T-helper 2 cell treated with Interferon-gamma antibody and Interleukin-4, amounts not matched to agents 5 μg/mL and 100 μg/mL, for 36 hours (primary cell): ENCODE results near the gene PLCL1.
A peak's percentile ranks its signal among the peaks of the same experiment; 100 is the strongest.
"Not testable (repeated sequence)": the region's sequence is repeated elsewhere in the genome, so short reads cannot be mapped to it uniquely, and the experiment has no call there.

ENCODE experiments used
- DNase-seq: peaks from one replicate; pipeline ENCODE4 v3.0.0; 2021; ENCODE audit warnings: low spot score
- H3K27ac Mint-ChIP-seq: one replicate; pipeline ENCODE4 v1.8.0; 2021; ENCODE audit warnings: mild to moderate bottlenecking, mixed read lengths
- H3K27me3 Mint-ChIP-seq: one replicate; pipeline ENCODE4 v1.8.0; 2021; ENCODE audit warnings: low read depth, mixed read lengths
- H3K36me3 Mint-ChIP-seq: one replicate; pipeline ENCODE4 v1.8.0; 2021; ENCODE audit warnings: low read depth, mixed read lengths
- H3K4me1 Mint-ChIP-seq: one replicate; pipeline ENCODE4 v1.8.0; 2021; ENCODE audit warnings: low read depth, mixed read lengths
- H3K4me3 Mint-ChIP-seq: one replicate; pipeline ENCODE4 v1.8.0; 2022; ENCODE audit warnings: mild to moderate bottlenecking, moderate library complexity, mixed read lengths
- H3K9me3 Mint-ChIP-seq: one replicate; pipeline ENCODE4 v1.8.0; 2021; ENCODE audit warnings: mixed read lengths

PLCL1 gene

GRCh38 chr2:198029576-198029975 lies 225.2 kb downstream of the PLCL1 start:
- not testable (repeated sequence) for H3K4me1 Mint-ChIP-seq, H3K27me3 Mint-ChIP-seq, H3K4me3 Mint-ChIP-seq, H3K36me3 Mint-ChIP-seq, DNase-seq, H3K27ac Mint-ChIP-seq, H3K9me3 Mint-ChIP-seq

- Mint-ChIP-seq H3K9me3 (no peaks in the 10 kb centered on the region), H3K4me3 (no peak overlapping the region), H3K27me3 (no peaks in the 10 kb centered on the region), H3K27ac (no peak overlapping the region), H3K4me1 (no peaks in the 10 kb centered on the region), H3K36me3 (no peaks in the 10 kb centered on the region)
- DNase-seq, result no peak
Measured at GRCh38 chr2:198033626-198034025, 229.2 kb downstream of the PLCL1 start.

- no peak overlapping the region for H3K4me3 Mint-ChIP-seq
- H3K9me3 Mint-ChIP-seq, result no peaks in the 10 kb centered on the region
- H3K27ac Mint-ChIP-seq, result no peak overlapping the region
- H3K4me1 Mint-ChIP-seq, result peaks cover 6% of the 10 kb centered on the region
- H3K36me3 Mint-ChIP-seq, result no peaks in the 10 kb centered on the region
- DNase-seq, result no peak
- H3K27me3 Mint-ChIP-seq, result no peaks in the 10 kb centered on the region
Measured at GRCh38 chr2:198036029-198036879, 231.9 kb downstream of the PLCL1 start.

GRCh38 chr2:198040835-198041234 lies 236.4 kb downstream of the PLCL1 start:
- no peak for DNase-seq
- Mint-ChIP-seq H3K9me3 (no peaks in the 10 kb centered on the region), H3K4me3 (no peak overlapping the region), H3K36me3 (no peaks in the 10 kb centered on the region), H3K27me3 (no peaks in the 10 kb centered on the region), H3K27ac (no peak overlapping the region), H3K4me1 (peaks cover 11% of the 10 kb centered on the region)

GRCh38 chr2:198042189-198042588 lies 237.8 kb downstream of the PLCL1 start:
- Mint-ChIP-seq H3K9me3 (no peaks in the 10 kb centered on the region), H3K4me3 (no peak overlapping the region), H3K27ac (no peak overlapping the region), H3K36me3 (peaks cover 2% of the 10 kb centered on the region), H3K27me3 (no peaks in the 10 kb centered on the region), H3K4me1 (peaks cover 13% of the 10 kb centered on the region)
- DNase-seq, result no peak

GRCh38 chr2:198044777-198045176 lies 240.4 kb downstream of the PLCL1 start:
- DNase-seq, result no peak
- Mint-ChIP-seq H3K27me3 (no peaks in the 10 kb centered on the region), H3K4me1 (peaks cover 13% of the 10 kb centered on the region), H3K9me3 (no peaks in the 10 kb centered on the region), H3K27ac (no peak overlapping the region), H3K4me3 (peak overlapping the region; percentile 14), H3K36me3 (peaks cover 2% of the 10 kb centered on the region)

- H3K36me3 Mint-ChIP-seq, result peaks cover 2% of the 10 kb centered on the region
- no peak for DNase-seq
- no peak overlapping the region for H3K4me3 Mint-ChIP-seq
- peaks cover 11% of the 10 kb centered on the region for H3K4me1 Mint-ChIP-seq
- no peaks in the 10 kb centered on the region for H3K27me3 Mint-ChIP-seq
- no peaks in the 10 kb centered on the region for H3K9me3 Mint-ChIP-seq
- no peak overlapping the region for H3K27ac Mint-ChIP-seq
Measured at GRCh38 chr2:198045227-198045626, 240.8 kb downstream of the PLCL1 start.

GRCh38 chr2:198052741-198053140 lies 248.3 kb downstream of the PLCL1 start:
- no peaks in the 10 kb centered on the region for H3K9me3 Mint-ChIP-seq
- peaks cover 9% of the 10 kb centered on the region for H3K4me1 Mint-ChIP-seq
- DNase-seq, result no peak
- H3K4me3 Mint-ChIP-seq, result no peak overlapping the region
- no peak overlapping the region for H3K27ac Mint-ChIP-seq
- no peaks in the 10 kb centered on the region for H3K27me3 Mint-ChIP-seq
- H3K36me3 Mint-ChIP-seq, result no peaks in the 10 kb centered on the region

GRCh38 chr2:198053148-198053547 lies 248.8 kb downstream of the PLCL1 start:
- Mint-ChIP-seq H3K36me3 (no peaks in the 10 kb centered on the region), H3K4me1 (peaks cover 9% of the 10 kb centered on the region), H3K27ac (no peak overlapping the region), H3K27me3 (no peaks in the 10 kb centered on the region), H3K4me3 (no peak overlapping the region), H3K9me3 (no peaks in the 10 kb centered on the region)
- no peak for DNase-seq

- Mint-ChIP-seq H3K9me3 (no peaks in the 10 kb centered on the region), H3K4me3 (no peak overlapping the region), H3K36me3 (no peaks in the 10 kb centered on the region), H3K4me1 (peaks cover 9% of the 10 kb centered on the region), H3K27me3 (no peaks in the 10 kb centered on the region), H3K27ac (no peak overlapping the region)
- DNase-seq, result no peak
Measured at GRCh38 chr2:198053776-198054175, 249.4 kb downstream of the PLCL1 start.

GRCh38 chr2:198054299-198054698 lies 249.9 kb downstream of the PLCL1 start:
- DNase-seq, result no peak
- Mint-ChIP-seq H3K4me3 (no peak overlapping the region), H3K36me3 (no peaks in the 10 kb centered on the region), H3K27me3 (peaks cover under 1% of the 10 kb centered on the region), H3K27ac (no peak overlapping the region), H3K9me3 (no peaks in the 10 kb centered on the region), H3K4me1 (peaks cover 9% of the 10 kb centered on the region)

GRCh38 chr2:198055716-198056115 lies 251.3 kb downstream of the PLCL1 start:
- Mint-ChIP-seq H3K4me3 (no peak overlapping the region), H3K27me3 (peaks cover 3% of the 10 kb centered on the region)
- DNase-seq, result no peak

GRCh38 chr2:198056836-198057235 lies 252.4 kb downstream of the PLCL1 start:
- Mint-ChIP-seq H3K9me3 (no peaks in the 10 kb centered on the region), H3K36me3 (no peaks in the 10 kb centered on the region), H3K4me1 (peaks cover 8% of the 10 kb centered on the region), H3K27ac (no peak overlapping the region), H3K27me3 (peaks cover 3% of the 10 kb centered on the region), H3K4me3 (no peak overlapping the region)
- no peak for DNase-seq

More at GRCh38 chr2:198055716-198056115, 251.3 kb downstream of the PLCL1 start:
- no peaks in the 10 kb centered on the region for H3K36me3 Mint-ChIP-seq
- no peak overlapping the region for H3K27ac Mint-ChIP-seq
- peaks cover 8% of the 10 kb centered on the region for H3K4me1 Mint-ChIP-seq
- no peaks in the 10 kb centered on the region for H3K9me3 Mint-ChIP-seq

GRCh38 chr2:198059800-198060199 lies 255.4 kb downstream of the PLCL1 start:
- Mint-ChIP-seq H3K36me3 (no peaks in the 10 kb centered on the region), H3K4me1 (no peaks in the 10 kb centered on the region), H3K9me3 (no peaks in the 10 kb centered on the region), H3K27me3 (peaks cover 3% of the 10 kb centered on the region), H3K27ac (no peak overlapping the region), H3K4me3 (no peak overlapping the region)
- DNase-seq, result no peak

GRCh38 chr2:198060277-198060676 lies 255.9 kb downstream of the PLCL1 start:
- no peaks in the 10 kb centered on the region for H3K9me3 Mint-ChIP-seq

More at GRCh38 chr2:198060277-198060676, 255.9 kb downstream of the PLCL1 start:
- H3K4me1 Mint-ChIP-seq, result no peaks in the 10 kb centered on the region
- no peak for DNase-seq
- H3K4me3 Mint-ChIP-seq, result no peak overlapping the region
- peaks cover 3% of the 10 kb centered on the region for H3K27me3 Mint-ChIP-seq
- no peak overlapping the region for H3K27ac Mint-ChIP-seq
- H3K36me3 Mint-ChIP-seq, result no peaks in the 10 kb centered on the region
